GM06990 (cell line): ENCODE data around the gene LRP1B.

Experiments
- DNase-seq: peaks from one replicate; pipeline ENCODE4 v3.0.0-alpha.2; 2011; ENCODE audit not compliant: insufficient read length; ENCODE audit errors: extremely low read depth
- H3K27me3 ChIP-seq: replicated peaks from 2 replicates; pipeline ENCODE4 v1.6.0; 2011; ENCODE audit warnings: low read length; ENCODE audit not compliant: control insufficient read depth, insufficient read depth
- H3K36me3 ChIP-seq: 2 replicates; pipeline ENCODE4 v1.5.1; 2011; ENCODE audit warnings: low read length; ENCODE audit not compliant: control insufficient read depth, insufficient read depth
- H3K4me3 ChIP-seq: replicated peaks from 2 replicates; pipeline ENCODE4 v1.5.1; 2011; ENCODE audit warnings: low read depth, mild to moderate bottlenecking, control low read depth, low read length
- CTCF ChIP-seq: IDR thresholded peaks from 2 replicates; pipeline ENCODE4 v1.5.1; 2011; ENCODE audit warnings: low read length, control low read depth, mild to moderate bottlenecking, inconsistent platforms; ENCODE audit not compliant: insufficient read depth, poor library complexity, severe bottlenecking

Gene LRP1B

GRCh38 chr2:140584471-140584870, 1546.3 kb downstream of the LRP1B start:
- no peak for TF ChIP-seq CTCF
- DNase-seq = no peak
- no peaks in the 10 kb centered on the region for H3K36me3 ChIP-seq
- H3K27me3 ChIP-seq = no peaks in the 10 kb centered on the region
- H3K4me3 ChIP-seq = no peak overlapping the region

- DNase-seq = no peak
- no peak overlapping the region for H3K4me3 ChIP-seq
- H3K27me3 ChIP-seq = no peaks in the 10 kb centered on the region
- TF ChIP-seq CTCF = no peak
- no peaks in the 10 kb centered on the region for H3K36me3 ChIP-seq
Observed at GRCh38 chr2:140580532-140581151, 1550.2 kb downstream of the LRP1B start.

GRCh38 chr2:140577453-140577852, 1553.4 kb downstream of the LRP1B start:
- Histone ChIP-seq H3K4me3 (no peak overlapping the region), H3K36me3 (no peaks in the 10 kb centered on the region), H3K27me3 (no peaks in the 10 kb centered on the region)
- no peak for TF ChIP-seq CTCF
- DNase-seq = no peak

GRCh38 chr2:140567734-140568133, 1563.1 kb downstream of the LRP1B start:
- no peaks in the 10 kb centered on the region for H3K27me3 ChIP-seq
- H3K4me3 ChIP-seq = no peak overlapping the region
- TF ChIP-seq CTCF = no peak
- H3K36me3 ChIP-seq = no peaks in the 10 kb centered on the region
- no peak for DNase-seq

- H3K36me3 ChIP-seq = no peaks in the 10 kb centered on the region
- TF ChIP-seq CTCF = no peak
- no peaks in the 10 kb centered on the region for H3K27me3 ChIP-seq
- no peak overlapping the region for H3K4me3 ChIP-seq
- DNase-seq = no peak
Observed at GRCh38 chr2:140565756-140566155, 1565.1 kb downstream of the LRP1B start.

GRCh38 chr2:140555701-140556100, 1575.1 kb downstream of the LRP1B start:
- H3K36me3 ChIP-seq = no peaks in the 10 kb centered on the region
- no peak overlapping the region for H3K4me3 ChIP-seq
- no peak for TF ChIP-seq CTCF
- DNase-seq = no peak
- H3K27me3 ChIP-seq = no peaks in the 10 kb centered on the region; the same call in 1 of the 2 replicates
